Right lobe of liver (tissue), 4 donors: ENCODE data around the gene COL4A1.

Source experiments
- POLR2A ChIP-seq: fragments of 450-650 bp; IDR thresholded peaks from one replicate; pipeline ENCODE4 v1.6.1; 2017; ENCODE audit warnings: antibody characterized with exemption, mild to moderate bottlenecking
- TF ChIP-seq, protein P1 (sequence below), 4 donors: fragments of 200-600 bp in 3 of 4; fragments of 450-650 bp in 1 of 4; IDR thresholded peaks; one replicate each; pipeline versions ENCODE4 v1.5.1 to v1.8.0; 2016 to 2022; ENCODE audit warnings: antibody characterized with exemption in 4 of 4, mild to moderate bottlenecking in 2 of 4
- donor health status: DM: no; HTN: no; CAD: no.
- donor health status: DM: no; HTN: no; CAD: no.
- donor health status: DM: no; HTN: yes; CAD: no.

DNA sequence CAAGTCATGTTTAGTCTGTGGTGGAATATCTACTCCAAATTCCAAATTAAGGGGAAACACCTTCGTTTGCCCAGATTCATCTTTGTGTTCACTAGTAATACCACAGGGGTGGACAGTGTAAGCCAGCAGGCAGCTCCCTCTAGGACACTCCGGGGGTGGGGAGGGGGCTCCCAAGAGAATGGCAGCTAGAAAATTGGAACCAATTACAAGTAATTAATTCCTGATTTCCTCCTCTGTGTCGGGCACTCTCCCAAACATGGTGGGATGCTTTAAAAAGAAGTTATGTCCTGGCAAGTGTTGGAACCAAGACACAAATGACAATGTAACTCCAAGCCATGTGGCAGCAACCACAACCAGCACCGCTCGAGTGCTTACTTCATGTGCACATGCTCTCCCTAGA lies 5.9 kb downstream of the COL4A1 start:
- TF ChIP-seq, protein P1, sequence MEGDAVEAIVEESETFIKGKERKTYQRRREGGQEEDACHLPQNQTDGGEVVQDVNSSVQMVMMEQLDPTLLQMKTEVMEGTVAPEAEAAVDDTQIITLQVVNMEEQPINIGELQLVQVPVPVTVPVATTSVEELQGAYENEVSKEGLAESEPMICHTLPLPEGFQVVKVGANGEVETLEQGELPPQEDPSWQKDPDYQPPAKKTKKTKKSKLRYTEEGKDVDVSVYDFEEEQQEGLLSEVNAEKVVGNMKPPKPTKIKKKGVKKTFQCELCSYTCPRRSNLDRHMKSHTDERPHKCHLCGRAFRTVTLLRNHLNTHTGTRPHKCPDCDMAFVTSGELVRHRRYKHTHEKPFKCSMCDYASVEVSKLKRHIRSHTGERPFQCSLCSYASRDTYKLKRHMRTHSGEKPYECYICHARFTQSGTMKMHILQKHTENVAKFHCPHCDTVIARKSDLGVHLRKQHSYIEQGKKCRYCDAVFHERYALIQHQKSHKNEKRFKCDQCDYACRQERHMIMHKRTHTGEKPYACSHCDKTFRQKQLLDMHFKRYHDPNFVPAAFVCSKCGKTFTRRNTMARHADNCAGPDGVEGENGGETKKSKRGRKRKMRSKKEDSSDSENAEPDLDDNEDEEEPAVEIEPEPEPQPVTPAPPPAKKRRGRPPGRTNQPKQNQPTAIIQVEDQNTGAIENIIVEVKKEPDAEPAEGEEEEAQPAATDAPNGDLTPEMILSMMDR (IDR thresholded peaks at IDR 0.05): no peak
- TF ChIP-seq POLR2A: no peak
